Fibroblast of lung (primary cell): ENCODE data around the gene MAPK4. TPM values are rescaled to one million over a fixed set of nuclear protein-coding genes. Genes with fewer than 3 reads are reported as not detected.

ENCODE experiments used
- DNase-seq, 2 donors: peaks; one replicate each; pipeline versions ENCODE4 v3.0.0 to v3.0.0-alpha.2; 2010; ENCODE audit warnings: low read depth in 2 of 2
- H2AFZ ChIP-seq: 2 replicates; pipeline ENCODE4 v1.5.1; 2012; ENCODE audit warnings: low read length, control low read depth, inconsistent platforms
- H3K27ac ChIP-seq: 2 replicates; pipeline ENCODE4 v1.5.1; 2011; ENCODE audit warnings: low read length, control low read depth; ENCODE audit not compliant: insufficient read depth
- H3K27me3 ChIP-seq: 2 replicates; pipeline ENCODE4 v1.5.1; 2011; ENCODE audit warnings: mild to moderate bottlenecking, low read length; ENCODE audit not compliant: control insufficient read depth, insufficient read depth
- H3K36me3 ChIP-seq: 2 replicates; pipeline ENCODE4 v1.5.1; 2011; ENCODE audit warnings: low read length; ENCODE audit not compliant: control insufficient read depth, insufficient read depth
- H3K4me1 ChIP-seq: 2 replicates; pipeline ENCODE4 v1.5.1; 2011; ENCODE audit warnings: low read length; ENCODE audit not compliant: control insufficient read depth, insufficient read depth; ENCODE audit errors: extremely low read depth
- H3K4me2 ChIP-seq: 2 replicates; pipeline ENCODE4 v1.5.1; 2011; ENCODE audit warnings: low read length, control low read depth; ENCODE audit not compliant: insufficient read depth; ENCODE audit errors: extremely low read depth
- H3K4me3 ChIP-seq, 4 experiments: fragments of 200-600 bp in 1 of 4; sonication (generic) in 1 of 4; replicated peaks in 1 of 4; 2 replicates each; pipeline ENCODE4 v1.5.1; 2011 to 2016; ENCODE audit warnings: low read length in 4 of 4, low read depth in 3 of 4, mild to moderate bottlenecking in 3 of 4, control low read depth in 2 of 4, inconsistent platforms in 1 of 4, mixed read lengths in 1 of 4; ENCODE audit not compliant: insufficient read depth in 1 of 4; ENCODE audit errors: control extremely low read depth in 1 of 4
- H3K79me2 ChIP-seq: 2 replicates; pipeline ENCODE4 v1.5.1; 2012; ENCODE audit warnings: mild to moderate bottlenecking, low read length, inconsistent platforms; ENCODE audit not compliant: control insufficient read depth, insufficient read depth
- H3K9ac ChIP-seq: 2 replicates; pipeline ENCODE4 v1.5.1; 2011; ENCODE audit warnings: mild to moderate bottlenecking, low read length, control low read depth; ENCODE audit not compliant: insufficient read depth
- H3K9me3 ChIP-seq: 2 replicates; pipeline ENCODE4 v1.5.1; 2012; ENCODE audit warnings: low read depth, low read length; ENCODE audit not compliant: control insufficient read depth, insufficient read depth
- H4K20me1 ChIP-seq: 2 replicates; pipeline ENCODE4 v1.5.1; 2011; ENCODE audit warnings: low read length; ENCODE audit not compliant: control insufficient read depth, insufficient read depth; ENCODE audit errors: extremely low read depth
- CTCF ChIP-seq, 2 donors: IDR thresholded peaks in 1 of 2; conservative IDR thresholded peaks in 1 of 2; 1 replicate in 1 of 2; 2 replicates in 1 of 2; pipeline ENCODE4 v1.5.1; 2011 to 2012; ENCODE audit warnings: low read length in 2 of 2, control low read depth in 1 of 2, inconsistent platforms in 1 of 2, low read depth in 1 of 2, mild to moderate bottlenecking in 1 of 2
- EZH2 ChIP-seq: IDR thresholded peaks from 2 replicates; pipeline ENCODE4 v1.5.1; 2012; ENCODE audit warnings: low read length, control low read depth, mild to moderate bottlenecking; ENCODE audit errors: missing control alignments
- polyA plus RNA-seq, 2 donors: library from polyadenylated mRNA; depleted of rRNA in 1 of 2; stranded (reverse) in 1 of 2; unstranded in 1 of 2; fragments of >200 nt; gene quantifications; 2 replicates each; pipeline ENCODE4 v1.2.1, GENCODE V29; 2011 to 2012; ENCODE audit warnings: missing spikeins in 1 of 2
- total RNA-seq: library from RNA; depleted of rRNA; stranded (reverse); fragments of >200 nt; gene quantifications from 2 replicates; pipeline ENCODE4 v1.2.1, GENCODE V29; 2014

MAPK4 gene
- total and polyA plus RNA-seq, 2 donors (not counting 1 experiment from before 2014, with no cell fraction given) = not detected

GRCh38 chr18:50562686-50563085 lies 2.8 kb downstream of the MAPK4 start:
- Histone ChIP-seq H2AFZ (no peak overlapping the region), H3K9ac (no peak overlapping the region), H3K27me3 (peaks cover 21% of the 10 kb centered on the region), H3K4me2 (no peak overlapping the region), H3K9me3 (no peaks in the 10 kb centered on the region), H3K27ac (no peak overlapping the region), H3K79me2 (no peaks in the 10 kb centered on the region), H3K36me3 (no peaks in the 10 kb centered on the region), H3K4me1 (peaks cover 2% of the 10 kb centered on the region), H4K20me1 (no peaks in the 10 kb centered on the region), H3K4me3 (no peak overlapping the region)
- DNase-seq = no peak
- TF ChIP-seq CTCF (conservative IDR thresholded peaks at IDR 0.05 in 1 of 2, IDR thresholded peaks at IDR 0.05 in 1 of 2; ENCODE audit: low read depth in 1 of 2, low read length in 2 of 2) (no peak), EZH2 (no peak)

GRCh38 chr18:50563376-50563775 lies 3.5 kb downstream of the MAPK4 start:
- Histone ChIP-seq H3K4me3 (no peak overlapping the region), H3K79me2 (no peaks in the 10 kb centered on the region), H2AFZ (no peak overlapping the region), H3K9me3 (no peaks in the 10 kb centered on the region), H3K36me3 (no peaks in the 10 kb centered on the region), H4K20me1 (no peaks in the 10 kb centered on the region), H3K4me1 (peaks cover 2% of the 10 kb centered on the region), H3K9ac (no peak overlapping the region), H3K27me3 (peaks cover 21% of the 10 kb centered on the region), H3K4me2 (no peak overlapping the region), H3K27ac (no peak overlapping the region)
- TF ChIP-seq CTCF (conservative IDR thresholded peaks at IDR 0.05 in 1 of 2, IDR thresholded peaks at IDR 0.05 in 1 of 2; ENCODE audit: low read depth in 1 of 2, low read length in 2 of 2) = no peak
- TF ChIP-seq EZH2 = no peak
- no peak for DNase-seq

GRCh38 chr18:50569930-50570329 lies 10.0 kb downstream of the MAPK4 start:
- no peaks in the 10 kb centered on the region for H3K79me2 ChIP-seq
- H3K36me3 ChIP-seq = no peaks in the 10 kb centered on the region
- DNase-seq = no peak
- no peaks in the 10 kb centered on the region for H4K20me1 ChIP-seq
- H3K9ac ChIP-seq = no peak overlapping the region
- H3K9me3 ChIP-seq = no peaks in the 10 kb centered on the region
- no peak overlapping the region for H2AFZ ChIP-seq
- no peaks in the 10 kb centered on the region for H3K27me3 ChIP-seq
- no peaks in the 10 kb centered on the region for H3K4me1 ChIP-seq
- no peak overlapping the region for H3K4me2 ChIP-seq
- TF ChIP-seq CTCF (conservative IDR thresholded peaks at IDR 0.05 in 1 of 2, IDR thresholded peaks at IDR 0.05 in 1 of 2; ENCODE audit: low read depth in 1 of 2, low read length in 2 of 2) (no peak), EZH2 (no peak)
- H3K27ac ChIP-seq = no peak overlapping the region
- H3K4me3 ChIP-seq = no peak overlapping the region
